HTR-8/SVneo (cell line): Measurements from ENCODE around the gene SIAE.

Experiments
- DNase-seq: peaks from one replicate; pipeline ENCODE4 v3.0.0; 2011; ENCODE audit warnings: low spot score, mixed read lengths; ENCODE audit not compliant: insufficient read length
- FAIRE-seq: peaks from 2 replicates; lab custom pipeline; 2011; peaks lifted over from hg19 to GRCh38; lab: Jason Lieb, UNC

SIAE gene

DNA sequence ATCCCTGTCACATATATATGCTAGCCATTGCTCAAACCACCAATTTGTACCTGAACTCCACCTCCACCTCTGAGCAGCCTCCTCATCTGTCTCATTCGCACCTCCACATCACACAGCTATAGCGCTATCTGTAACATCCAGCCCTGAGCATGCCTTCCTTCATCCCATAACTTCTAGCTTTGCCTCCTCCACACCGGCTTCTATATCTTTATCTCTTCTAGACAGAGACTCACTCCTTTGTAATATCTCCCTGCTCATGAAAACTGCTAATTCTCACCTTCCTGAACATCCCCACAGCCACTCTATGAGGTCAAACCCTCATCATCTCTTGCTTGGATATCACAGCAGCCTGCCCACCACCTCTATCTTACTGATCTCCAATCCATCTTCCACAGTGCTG lies 5.9 kb downstream of the SIAE start:
- FAIRE-seq (no peak), DNase-seq (no peak)

DNA sequence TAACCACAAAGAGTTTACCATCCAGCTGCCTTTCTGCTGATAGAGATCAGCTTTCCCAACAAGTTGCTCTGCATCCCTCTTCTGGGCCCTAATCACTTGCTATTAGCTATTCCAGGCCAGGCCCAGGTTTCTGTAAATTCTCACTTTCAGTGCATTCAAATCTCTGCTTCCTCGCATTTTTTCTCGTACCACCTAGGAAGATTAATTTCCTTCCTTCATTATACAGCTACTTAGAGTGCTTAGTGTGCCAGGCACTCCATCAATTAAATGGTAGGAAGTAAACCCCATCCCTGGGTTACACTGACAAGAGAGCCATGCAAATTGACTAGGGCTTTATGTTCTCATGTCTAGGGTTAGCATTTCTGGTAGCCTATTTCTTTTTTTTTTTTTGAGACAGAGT lies 9.7 kb downstream of the SIAE start:
- FAIRE-seq (no peak), DNase-seq (no peak)

DNA sequence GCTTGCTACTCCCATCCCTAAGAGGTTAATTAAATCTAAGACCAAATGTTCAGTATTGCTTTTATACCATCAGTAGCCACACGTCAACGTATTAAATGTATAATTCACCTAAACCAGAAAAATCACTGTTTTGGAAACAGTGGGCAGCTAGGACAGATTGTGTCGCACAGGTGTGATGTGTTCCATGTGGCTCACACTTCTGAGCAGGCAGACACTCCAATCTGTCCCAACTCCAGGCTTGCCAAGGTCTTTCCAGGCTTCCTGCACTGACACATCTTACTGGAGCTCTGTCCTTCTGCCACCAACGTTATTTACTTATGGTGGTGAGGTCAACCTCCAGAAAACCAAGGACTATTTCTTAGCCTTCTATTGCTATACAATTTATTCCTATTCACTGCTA lies 11.4 kb downstream of the SIAE start:
- no peak for DNase-seq
- no peak for FAIRE-seq

DNA sequence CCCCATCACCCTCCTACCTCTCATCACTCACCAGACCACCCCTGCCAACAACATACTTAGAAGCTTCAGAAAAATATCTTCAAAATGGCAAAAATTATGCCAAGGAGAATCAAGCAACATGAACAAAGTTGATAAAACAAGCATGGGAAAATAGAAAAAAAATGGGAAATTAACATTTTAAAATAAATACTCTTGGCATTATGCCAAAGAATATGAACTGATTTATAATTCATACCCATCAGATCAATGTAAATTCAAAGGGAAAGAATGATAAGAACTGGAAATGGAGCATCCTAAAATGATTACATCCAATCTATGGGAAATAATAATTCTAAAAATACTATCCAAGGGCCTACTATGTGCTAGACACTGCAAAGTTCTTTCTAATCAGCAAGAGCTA lies 12.0 kb downstream of the SIAE start:
- FAIRE-seq, result no peak

DNA sequence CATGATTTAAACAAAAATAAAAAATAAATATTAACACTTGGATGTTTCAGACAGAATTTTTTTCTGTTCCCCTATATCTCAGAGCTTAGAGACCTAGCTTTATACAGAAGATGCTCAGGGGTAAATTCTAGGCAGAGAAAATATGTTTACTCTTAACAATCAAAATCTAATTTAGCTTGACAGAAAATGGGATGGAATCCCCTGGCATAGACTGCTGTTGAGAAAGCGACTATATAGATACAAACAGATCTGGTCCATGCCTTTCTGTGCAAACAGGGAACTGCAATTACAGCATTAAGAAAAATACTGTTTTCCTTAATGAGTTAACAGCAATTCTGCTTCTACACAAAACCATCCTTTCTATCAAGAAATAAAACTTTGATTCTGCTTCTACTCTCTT lies 14.6 kb downstream of the SIAE start:
- FAIRE-seq, result no peak
- DNase-seq, result no peak

More for the DNA sequence above, 12.0 kb downstream of the SIAE start:
- no peak for DNase-seq

DNA sequence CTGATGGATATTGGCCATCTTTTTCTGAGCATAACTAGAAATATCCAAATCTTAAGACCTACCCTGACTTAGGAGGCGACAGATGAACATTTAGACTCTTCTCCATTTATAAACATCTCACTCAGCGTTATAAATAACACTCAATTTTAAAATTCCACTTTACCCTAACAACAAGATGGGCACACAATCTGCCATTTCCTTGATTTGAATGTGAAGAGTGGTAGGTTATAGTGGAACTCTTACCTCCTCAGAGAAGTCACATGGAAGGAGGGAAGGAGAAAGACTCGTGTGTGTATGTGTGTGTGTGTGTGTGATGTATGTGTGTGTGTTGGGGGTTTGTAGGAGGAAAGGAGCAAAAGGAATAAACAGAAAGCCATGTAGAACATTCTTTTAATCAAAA lies 15.0 kb downstream of the SIAE start:
- FAIRE-seq, result no peak
- no peak for DNase-seq

DNA sequence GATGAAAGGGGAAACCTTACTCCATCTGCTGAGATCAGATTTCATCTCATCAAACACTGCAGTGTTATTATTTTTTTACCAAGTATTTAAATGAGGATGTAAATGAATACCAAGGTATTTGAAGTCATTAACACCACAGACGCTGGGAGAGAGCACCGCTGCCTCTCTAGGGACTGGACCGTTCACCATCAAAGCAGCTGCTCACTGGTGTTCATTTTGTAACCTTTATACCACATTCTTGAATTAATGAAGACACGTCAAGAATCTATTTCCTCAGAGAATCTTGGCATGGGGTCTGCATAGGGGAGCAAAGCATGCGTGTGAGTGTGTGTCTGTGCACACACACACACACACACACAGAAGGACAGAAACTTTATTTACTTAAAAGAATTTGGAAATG lies 15.6 kb downstream of the SIAE start:
- FAIRE-seq, result no peak
- DNase-seq, result no peak

DNA sequence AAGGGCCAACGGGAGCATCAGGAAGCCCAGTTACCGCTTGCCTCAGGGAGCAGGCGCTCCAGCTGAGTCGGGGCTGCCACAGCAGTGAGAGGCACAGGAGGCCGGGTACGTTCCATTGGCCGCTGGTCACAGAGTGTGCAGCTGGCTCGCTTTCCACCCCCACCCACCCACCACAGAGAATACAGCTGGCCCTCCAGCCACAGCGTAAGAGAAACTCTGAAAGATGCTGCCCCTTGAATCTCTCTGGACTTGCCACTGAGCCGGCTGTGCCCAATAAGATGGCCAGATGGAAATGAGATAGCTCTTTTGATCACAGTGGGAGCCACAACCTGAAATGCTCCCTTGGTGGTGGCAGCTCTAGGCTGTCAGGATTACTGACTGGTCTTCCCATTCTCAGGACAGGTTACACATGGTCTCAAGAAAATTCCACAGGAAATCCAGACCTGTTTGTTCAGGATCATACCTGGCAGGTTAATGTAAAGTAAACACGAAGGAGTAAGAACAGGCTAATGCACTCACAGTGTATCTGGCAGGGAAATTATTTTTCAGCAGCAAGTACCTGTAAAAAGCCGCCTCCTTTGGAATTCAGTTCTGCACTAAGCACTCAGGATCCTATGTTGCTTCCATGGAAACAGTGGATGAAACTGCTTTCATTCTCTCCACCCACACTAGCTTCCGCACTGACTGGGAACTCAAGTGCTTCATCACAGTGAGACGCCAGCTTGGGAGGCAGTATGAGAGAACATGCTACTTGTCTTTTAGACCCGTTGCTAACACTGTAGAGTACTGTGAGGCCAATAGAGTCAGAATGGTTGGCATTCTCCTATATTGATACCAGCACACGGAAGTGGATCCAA lies 16.5 kb downstream of the SIAE start:
- DNase-seq (no peak), FAIRE-seq (no peak)

DNA sequence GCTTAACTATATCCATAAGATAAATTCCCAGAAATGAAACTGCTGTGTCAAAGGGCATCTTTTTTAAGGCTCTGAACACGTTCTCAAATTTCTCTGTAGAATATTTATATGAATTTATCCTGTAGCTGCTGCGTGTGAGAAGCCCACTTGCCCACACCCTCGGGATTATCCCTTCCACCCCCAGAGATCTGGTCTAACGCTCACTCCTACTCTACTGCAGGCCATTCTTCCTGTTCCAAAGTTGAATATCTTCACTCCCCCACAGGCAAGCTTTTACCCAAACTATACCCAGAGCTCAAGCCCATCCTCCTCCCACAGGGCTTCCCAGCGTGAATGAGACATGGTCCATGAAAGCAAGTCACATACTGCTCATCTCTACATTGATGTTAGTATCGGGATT lies 24.9 kb downstream of the SIAE start:
- FAIRE-seq (no peak), DNase-seq (no peak)

GRCh38 chr11:124646148-124646547 lies 27.4 kb downstream of the SIAE start:
- FAIRE-seq, result no peak
- no peak for DNase-seq

GRCh38 chr11:124644426-124645280 lies 28.9 kb downstream of the SIAE start:
- DNase-seq (peak; percentile 48), FAIRE-seq (no peak)

DNA sequence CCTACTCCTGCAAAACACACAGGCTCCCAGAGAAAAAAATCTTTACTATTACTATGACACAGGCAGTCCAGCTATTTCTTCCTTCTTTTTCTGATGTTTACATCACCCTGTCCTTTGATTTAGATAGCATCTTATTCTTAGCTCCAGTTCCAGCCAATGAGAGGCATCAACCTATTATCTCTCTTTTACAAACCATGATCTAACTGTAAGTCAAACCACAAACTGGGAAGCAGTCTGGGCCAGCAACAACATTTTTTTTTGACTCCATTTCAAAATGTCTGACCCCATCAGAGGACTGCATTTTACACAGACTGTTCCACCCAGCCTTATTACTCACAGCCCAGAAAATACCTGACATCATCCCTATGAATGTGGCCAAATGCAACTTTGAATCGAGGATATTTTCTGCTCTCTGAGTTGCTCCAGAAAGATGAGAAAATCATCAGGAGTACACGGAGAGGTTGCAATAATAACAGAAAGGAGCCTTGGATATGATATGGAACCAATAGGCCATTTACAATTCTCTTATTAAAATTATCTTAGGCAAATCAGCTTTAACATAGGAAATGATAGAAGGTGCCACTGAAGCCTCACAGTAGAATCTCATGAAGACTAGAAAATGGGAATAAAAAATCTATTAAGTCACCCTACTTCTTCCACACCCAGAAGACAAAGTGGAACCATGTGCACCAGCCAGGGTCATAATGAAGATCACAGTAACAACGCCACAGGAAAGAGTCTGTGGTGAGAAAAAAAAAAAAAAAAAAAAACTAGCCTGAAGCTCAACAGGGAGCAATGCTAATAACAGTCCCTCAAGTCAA lies 29.7 kb downstream of the SIAE start:
- no peak for FAIRE-seq
- no peak for DNase-seq

- DNase-seq (no peak), FAIRE-seq (no peak)
Observed at GRCh38 chr11:124643042-124643604, 30.4 kb downstream of the SIAE start.

DNA sequence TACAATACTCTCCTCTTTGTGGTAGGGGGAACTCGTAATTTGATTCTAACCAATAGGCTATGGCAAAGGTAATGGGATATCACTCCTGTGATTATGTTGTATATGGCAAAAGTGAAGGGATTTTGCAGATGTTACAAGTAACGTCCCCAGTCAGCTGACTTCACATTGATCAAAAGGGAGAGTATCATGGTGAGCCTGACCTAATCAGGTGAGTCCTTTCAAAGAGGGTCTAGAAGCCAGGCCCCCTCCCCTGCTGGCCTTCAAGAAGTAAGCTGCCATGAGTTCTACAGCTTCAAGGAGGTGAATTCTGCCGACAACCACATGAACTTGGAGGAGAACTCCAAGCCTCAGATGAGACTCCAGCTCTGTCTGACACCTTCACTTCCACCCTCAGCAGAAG lies 30.9 kb downstream of the SIAE start:
- no peak for FAIRE-seq
- DNase-seq, result no peak

DNA sequence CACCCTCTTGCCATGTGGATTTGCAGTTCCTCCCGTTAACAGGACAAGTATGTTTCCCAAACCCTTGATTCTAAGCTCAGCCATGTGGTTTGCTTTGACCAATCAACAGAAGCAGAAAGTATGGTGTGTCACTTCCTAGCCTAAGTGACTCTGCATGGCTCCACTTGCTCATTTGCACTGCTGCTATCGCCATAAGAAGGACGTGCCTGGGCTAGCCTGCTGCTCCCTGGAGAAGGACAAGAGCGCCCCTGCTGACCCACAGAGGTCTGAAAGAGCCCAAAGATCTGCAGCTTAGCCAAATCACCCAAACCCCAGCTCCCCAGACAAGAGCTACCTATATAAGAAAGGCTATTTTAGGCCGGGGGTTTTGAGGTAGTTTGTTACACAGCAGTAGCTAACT lies 32.9 kb downstream of the SIAE start:
- no peak for FAIRE-seq
- DNase-seq, result no peak

DNA sequence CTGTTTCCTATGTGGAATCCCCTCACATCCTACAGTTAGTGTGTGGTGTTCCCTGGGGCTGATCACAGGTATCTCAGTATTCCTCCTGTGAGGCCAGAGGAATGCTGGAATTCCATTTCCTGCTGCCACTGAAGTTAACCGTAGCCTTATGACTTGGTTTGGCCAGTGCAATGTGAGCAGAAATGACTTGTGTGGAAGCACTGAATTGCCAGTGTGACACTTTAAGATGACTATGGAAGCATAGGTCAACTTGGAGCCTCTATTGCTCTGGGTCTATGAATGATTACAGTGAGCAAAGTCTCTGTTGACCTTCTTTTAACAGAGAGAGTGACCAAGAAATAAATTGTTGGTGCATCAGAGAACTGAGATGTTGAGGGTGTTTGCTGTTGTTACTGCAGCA lies 34.4 kb downstream of the SIAE start:
- FAIRE-seq, result no peak
- DNase-seq, result no peak

DNA sequence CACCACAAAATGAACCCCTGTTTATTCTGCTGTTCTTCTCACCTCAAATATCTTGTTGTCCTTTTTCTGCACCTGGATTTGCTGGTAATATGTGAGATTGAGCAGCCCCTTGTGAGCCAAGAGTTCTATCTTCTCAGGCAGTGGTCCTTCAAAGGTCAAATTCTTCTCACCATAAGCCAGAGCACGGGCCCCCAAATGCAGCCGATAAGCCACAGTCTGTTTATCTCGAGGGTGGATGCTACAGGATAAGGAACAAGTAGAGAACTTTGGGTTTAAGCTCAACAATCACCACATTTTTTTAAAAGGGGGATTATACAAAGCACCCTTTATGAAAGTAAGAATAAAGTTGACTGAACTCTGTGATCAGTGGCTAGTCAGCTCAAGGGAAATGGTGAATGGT lies 35.0 kb downstream of the SIAE start:
- FAIRE-seq (no peak), DNase-seq (no peak)

- no peak for FAIRE-seq
- no peak for DNase-seq
Observed at GRCh38 chr11:124635932-124636331, 37.6 kb downstream of the SIAE start.

GRCh38 chr11:124633355-124633754 lies 40.2 kb downstream of the SIAE start:
- FAIRE-seq, result no peak
- no peak for DNase-seq

DNA sequence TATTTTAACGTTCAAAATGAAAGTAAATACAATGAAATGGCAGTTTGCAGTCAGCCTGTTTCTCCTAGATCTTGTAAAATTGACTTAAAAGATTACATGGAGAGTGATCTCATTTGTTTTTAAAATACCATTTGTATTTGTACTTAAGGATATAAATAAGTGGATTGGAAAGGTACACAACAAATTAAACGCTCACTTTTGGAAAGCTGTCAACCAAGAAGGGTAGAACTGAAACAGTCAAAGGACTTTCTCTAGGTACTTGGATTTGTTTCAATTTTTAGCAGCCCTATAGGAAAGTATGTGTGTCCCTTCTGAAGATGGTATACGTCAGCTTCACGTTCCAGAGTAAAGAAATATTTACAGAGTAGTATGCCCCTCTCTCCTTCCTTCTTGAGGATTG lies 43.6 kb downstream of the SIAE start:
- no peak for DNase-seq
- FAIRE-seq, result no peak
